Suprapubic skin (tissue), 4 donors: ENCODE results near the gene WASHC2A.
"Not testable (repeated sequence)": the region's sequence is repeated elsewhere in the genome, so short reads cannot be mapped to it uniquely, and the experiment has no call there.

Source experiments
- CTCF ChIP-seq, 2 donors: fragments of 200-600 bp in 1 of 2; fragments of 450-650 bp in 1 of 2; sonication (generic) in 1 of 2; IDR thresholded peaks; one replicate each; pipeline ENCODE4 v1.5.1; 2016 to 2019; ENCODE audit warnings: antibody characterized with exemption in 2 of 2, mild to moderate bottlenecking in 1 of 2, moderate library complexity in 1 of 2
- POLR2A ChIP-seq, 2 donors: fragments of 450-650 bp; IDR thresholded peaks; one replicate each; pipeline ENCODE4 v1.6.1; 2017; ENCODE audit warnings: antibody characterized with exemption in 2 of 2, mild to moderate bottlenecking in 2 of 2, moderate library complexity in 2 of 2
- POLR2AphosphoS5 ChIP-seq, 3 donors: sonication (generic); formaldehyde crosslinking; IDR thresholded peaks; one replicate each; pipeline ENCODE4 v1.6.1; 2017; ENCODE audit warnings: antibody characterized with exemption in 3 of 3

- not testable (repeated sequence) for TF ChIP-seq CTCF, POLR2A, POLR2AphosphoS5 (IDR thresholded peaks at IDR 0.05)
These were observed 7.8 kb downstream of the WASHC2A start for GRCh38 chr10:50075544-50075943.
